Measurements from ENCODE around the gene ZNF714.

ZNF714 gene

DNA sequence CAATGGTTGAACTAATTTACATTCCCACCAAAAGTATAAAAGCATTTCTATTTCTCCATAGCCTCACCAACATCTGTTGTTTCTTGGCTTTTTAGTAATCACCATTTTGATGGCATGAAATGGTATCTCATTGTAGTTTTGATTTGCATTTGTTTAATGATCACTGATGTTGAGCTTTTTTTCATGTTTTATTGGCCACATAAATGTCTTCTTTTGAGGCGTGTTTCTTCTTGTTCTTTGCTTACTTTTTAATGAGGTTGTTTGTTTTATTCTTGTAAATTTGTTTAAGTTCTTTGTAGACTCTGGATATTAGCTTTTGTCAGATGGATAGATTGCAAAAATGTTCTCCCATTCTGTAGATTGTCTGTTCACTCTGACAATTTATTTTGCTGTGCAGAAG, 28.2 kb downstream of the ZNF714 start:
- Histone ChIP-seq H3K79me2 (ENCODE audit: insufficient read depth, low read depth) (no peaks in the 10 kb centered on the region), H3K4me1 (ENCODE audit: low read depth, poor library complexity, severe bottlenecking) (no peaks in the 10 kb centered on the region), H2AFZ (ENCODE audit: low read depth) (no peak overlapping the region), H3K9ac (no peak overlapping the region), H3K27ac (no peak overlapping the region), H3K36me3 (ENCODE audit: insufficient read depth) (no peaks in the 10 kb centered on the region), H3K27me3 (ENCODE audit: insufficient read depth, low read depth) (no peaks in the 10 kb centered on the region), H3K4me2 (no peak overlapping the region), H4K20me1 (ENCODE audit: insufficient read depth) (no peaks in the 10 kb centered on the region), H3K4me3 (IDR thresholded peaks at IDR 0.05; ENCODE audit: insufficient read depth, low read depth, low read length) (no peak overlapping the region)
- TF ChIP-seq, protein P1, sequence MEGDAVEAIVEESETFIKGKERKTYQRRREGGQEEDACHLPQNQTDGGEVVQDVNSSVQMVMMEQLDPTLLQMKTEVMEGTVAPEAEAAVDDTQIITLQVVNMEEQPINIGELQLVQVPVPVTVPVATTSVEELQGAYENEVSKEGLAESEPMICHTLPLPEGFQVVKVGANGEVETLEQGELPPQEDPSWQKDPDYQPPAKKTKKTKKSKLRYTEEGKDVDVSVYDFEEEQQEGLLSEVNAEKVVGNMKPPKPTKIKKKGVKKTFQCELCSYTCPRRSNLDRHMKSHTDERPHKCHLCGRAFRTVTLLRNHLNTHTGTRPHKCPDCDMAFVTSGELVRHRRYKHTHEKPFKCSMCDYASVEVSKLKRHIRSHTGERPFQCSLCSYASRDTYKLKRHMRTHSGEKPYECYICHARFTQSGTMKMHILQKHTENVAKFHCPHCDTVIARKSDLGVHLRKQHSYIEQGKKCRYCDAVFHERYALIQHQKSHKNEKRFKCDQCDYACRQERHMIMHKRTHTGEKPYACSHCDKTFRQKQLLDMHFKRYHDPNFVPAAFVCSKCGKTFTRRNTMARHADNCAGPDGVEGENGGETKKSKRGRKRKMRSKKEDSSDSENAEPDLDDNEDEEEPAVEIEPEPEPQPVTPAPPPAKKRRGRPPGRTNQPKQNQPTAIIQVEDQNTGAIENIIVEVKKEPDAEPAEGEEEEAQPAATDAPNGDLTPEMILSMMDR (conservative IDR thresholded peaks at IDR 0.05; ENCODE audit: low read depth, low read length) = no peak

DNA sequence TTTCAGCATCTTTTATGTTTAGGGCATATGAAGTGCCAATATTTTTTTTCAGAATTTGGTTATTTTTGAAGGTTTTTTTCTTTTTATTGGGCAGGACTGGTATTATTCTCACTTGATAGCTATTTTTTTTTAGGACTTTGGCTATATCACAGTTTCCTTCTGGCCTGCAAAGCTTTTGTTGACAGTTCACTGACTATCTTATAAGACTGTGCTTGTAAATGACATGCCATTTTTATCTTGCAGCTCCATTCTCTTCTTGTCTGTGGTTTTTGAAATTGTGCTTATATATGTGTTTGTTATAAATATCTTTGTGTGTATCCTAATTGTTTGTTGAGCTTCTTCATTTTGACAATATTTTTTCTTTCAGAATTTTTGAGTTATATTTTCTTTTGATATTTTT, 33.4 kb downstream of the ZNF714 start:
- no peaks in the 10 kb centered on the region for H3K27me3 ChIP-seq (ENCODE audit: insufficient read depth, low read depth)
- no peak overlapping the region for H3K9ac ChIP-seq
- H3K79me2 ChIP-seq (ENCODE audit: insufficient read depth, low read depth) = no peaks in the 10 kb centered on the region
- H3K36me3 ChIP-seq (ENCODE audit: insufficient read depth) = no peaks in the 10 kb centered on the region
- H3K4me2 ChIP-seq = no peak overlapping the region
- no peak overlapping the region for H3K27ac ChIP-seq
- no peak overlapping the region for H3K4me3 ChIP-seq (IDR thresholded peaks at IDR 0.05; ENCODE audit: insufficient read depth, low read depth, low read length)
- TF ChIP-seq, protein P1 (conservative IDR thresholded peaks at IDR 0.05; ENCODE audit: low read depth, low read length) = no peak
- no peak overlapping the region for H2AFZ ChIP-seq (ENCODE audit: low read depth)
- H4K20me1 ChIP-seq (ENCODE audit: insufficient read depth) = no peaks in the 10 kb centered on the region
- H3K4me1 ChIP-seq (ENCODE audit: low read depth, poor library complexity, severe bottlenecking) = no peaks in the 10 kb centered on the region

- Histone ChIP-seq H4K20me1 (ENCODE audit: insufficient read depth) (no peaks in the 10 kb centered on the region), H3K27me3 (ENCODE audit: insufficient read depth, low read depth) (no peaks in the 10 kb centered on the region), H3K4me1 (ENCODE audit: low read depth, poor library complexity, severe bottlenecking) (no peaks in the 10 kb centered on the region), H3K36me3 (ENCODE audit: insufficient read depth) (no peaks in the 10 kb centered on the region), H2AFZ (ENCODE audit: low read depth) (no peak overlapping the region), H3K27ac (no peak overlapping the region), H3K9ac (no peak overlapping the region), H3K79me2 (ENCODE audit: insufficient read depth, low read depth) (no peaks in the 10 kb centered on the region), H3K4me3 (IDR thresholded peaks at IDR 0.05; ENCODE audit: insufficient read depth, low read depth, low read length) (no peak overlapping the region), H3K4me2 (no peak overlapping the region)
- TF ChIP-seq, protein P1 (conservative IDR thresholded peaks at IDR 0.05; ENCODE audit: low read depth, low read length) = no peak
Measured at GRCh38 chr19:21117041-21117907, 35.3 kb downstream of the ZNF714 start.

DNA sequence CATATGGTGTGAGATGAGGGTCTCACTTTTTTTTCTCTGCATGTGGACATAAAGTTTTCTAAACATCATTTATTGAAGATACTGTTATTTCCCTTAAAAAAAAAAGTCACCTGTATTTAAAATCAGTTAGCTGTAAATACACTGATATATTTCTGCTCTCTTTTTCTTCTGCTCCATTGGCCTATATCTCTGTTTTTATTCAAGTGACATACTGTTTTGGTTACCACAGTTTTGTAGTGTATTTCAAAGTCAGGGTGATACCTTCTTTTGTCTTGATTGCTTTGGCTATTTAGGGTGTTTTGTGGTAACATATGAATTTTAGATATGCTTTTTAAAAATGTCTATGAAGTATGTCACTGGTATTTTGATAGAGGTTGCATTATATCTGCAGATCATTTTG, 44.1 kb downstream of the ZNF714 start:
- no peak overlapping the region for H3K4me2 ChIP-seq
- H3K79me2 ChIP-seq (ENCODE audit: insufficient read depth, low read depth) = no peaks in the 10 kb centered on the region
- H4K20me1 ChIP-seq (ENCODE audit: insufficient read depth) = no peaks in the 10 kb centered on the region
- no peaks in the 10 kb centered on the region for H3K36me3 ChIP-seq (ENCODE audit: insufficient read depth)
- no peak overlapping the region for H3K4me3 ChIP-seq (IDR thresholded peaks at IDR 0.05; ENCODE audit: insufficient read depth, low read depth, low read length)
- TF ChIP-seq, protein P1 (conservative IDR thresholded peaks at IDR 0.05; ENCODE audit: low read depth, low read length) = no peak
- no peaks in the 10 kb centered on the region for H3K27me3 ChIP-seq (ENCODE audit: insufficient read depth, low read depth)
- H3K9ac ChIP-seq = no peak overlapping the region
- H3K4me1 ChIP-seq (ENCODE audit: low read depth, poor library complexity, severe bottlenecking) = no peaks in the 10 kb centered on the region
- no peak overlapping the region for H3K27ac ChIP-seq
- H2AFZ ChIP-seq (ENCODE audit: low read depth) = no peak overlapping the region
